PC-3 (cell line): ENCODE results near the gene ZCCHC3.

Source experiments
- EZH2phosphoT487 ChIP-seq: fragments of 300-600 bp; sonication (generic); IDR thresholded peaks from 2 replicates; pipeline ENCODE4 v1.6.1; 2018; ENCODE audit warnings: mild to moderate bottlenecking, antibody characterized with exemption, low read length, borderline replicate concordance
- TF ChIP-seq, protein P1 (sequence below): fragments of 300-600 bp; sonication (generic); conservative IDR thresholded peaks from 2 replicates; pipeline ENCODE4 v1.5.1; 2017; ENCODE audit warnings: antibody characterized with exemption, low read depth, mild to moderate bottlenecking, low read length

GRCh38 chr20:308427-309038, 11.2 kb downstream of the ZCCHC3 start:
- TF ChIP-seq, protein P1, sequence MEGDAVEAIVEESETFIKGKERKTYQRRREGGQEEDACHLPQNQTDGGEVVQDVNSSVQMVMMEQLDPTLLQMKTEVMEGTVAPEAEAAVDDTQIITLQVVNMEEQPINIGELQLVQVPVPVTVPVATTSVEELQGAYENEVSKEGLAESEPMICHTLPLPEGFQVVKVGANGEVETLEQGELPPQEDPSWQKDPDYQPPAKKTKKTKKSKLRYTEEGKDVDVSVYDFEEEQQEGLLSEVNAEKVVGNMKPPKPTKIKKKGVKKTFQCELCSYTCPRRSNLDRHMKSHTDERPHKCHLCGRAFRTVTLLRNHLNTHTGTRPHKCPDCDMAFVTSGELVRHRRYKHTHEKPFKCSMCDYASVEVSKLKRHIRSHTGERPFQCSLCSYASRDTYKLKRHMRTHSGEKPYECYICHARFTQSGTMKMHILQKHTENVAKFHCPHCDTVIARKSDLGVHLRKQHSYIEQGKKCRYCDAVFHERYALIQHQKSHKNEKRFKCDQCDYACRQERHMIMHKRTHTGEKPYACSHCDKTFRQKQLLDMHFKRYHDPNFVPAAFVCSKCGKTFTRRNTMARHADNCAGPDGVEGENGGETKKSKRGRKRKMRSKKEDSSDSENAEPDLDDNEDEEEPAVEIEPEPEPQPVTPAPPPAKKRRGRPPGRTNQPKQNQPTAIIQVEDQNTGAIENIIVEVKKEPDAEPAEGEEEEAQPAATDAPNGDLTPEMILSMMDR = no peak
- no peak for TF ChIP-seq EZH2phosphoT487
